Spleen (tissue), 11 donors: Measurements from ENCODE around the gene IL34. TPM values are rescaled to one million over a fixed set of nuclear protein-coding genes. Genes with fewer than 3 reads are reported as not detected.

Source experiments
- DNase-seq: peaks from one replicate; pipeline ENCODE4 v3.0.0-alpha.2; 2020
- H3K27ac ChIP-seq, 8 donors: fragments of 200-600 bp; sonication (generic) in 7 of 8; 1 replicate in 4 of 8; 2 replicates in 4 of 8; pipeline versions ENCODE4 v1.5.0 to v1.8.0; 2016 to 2021; ENCODE audit warnings: inconsistent platforms in 4 of 8, mild to moderate bottlenecking in 4 of 8, moderate library complexity in 1 of 8
- H3K27me3 ChIP-seq, 7 donors: fragments of 200-600 bp; sonication (generic) in 6 of 7; replicated peaks in 1 of 7; 1 replicate in 4 of 7; 2 replicates in 3 of 7; pipeline versions ENCODE4 v1.5.0 to v1.8.0; 2016 to 2021; ENCODE audit warnings: inconsistent platforms in 3 of 7, mild to moderate bottlenecking in 1 of 7
- H3K36me3 ChIP-seq, 6 donors: fragments of 200-600 bp; sonication (generic) in 5 of 6; 1 replicate in 4 of 6; 2 replicates in 2 of 6; pipeline versions ENCODE4 v1.5.0 to v1.8.0; 2016 to 2021; ENCODE audit warnings: inconsistent platforms in 2 of 6
- H3K4me1 ChIP-seq, 6 donors: fragments of 200-600 bp; sonication (generic) in 5 of 6; 1 replicate in 3 of 6; 2 replicates in 3 of 6; pipeline versions ENCODE4 v1.5.0 to v1.8.0; 2016 to 2021; ENCODE audit warnings: inconsistent platforms in 3 of 6
- H3K4me3 ChIP-seq, 8 donors: fragments of 200-600 bp; sonication (generic) in 7 of 8; 1 replicate in 4 of 8; 2 replicates in 4 of 8; pipeline versions ENCODE4 v1.5.0 to v1.8.0; 2016 to 2021; ENCODE audit warnings: inconsistent platforms in 4 of 8, mild to moderate bottlenecking in 4 of 8, moderate library complexity in 2 of 8
- H3K9me3 ChIP-seq, 8 donors: fragments of 200-600 bp; sonication (generic) in 7 of 8; 1 replicate in 4 of 8; 2 replicates in 4 of 8; pipeline versions ENCODE4 v1.5.0 to v1.8.0; 2016 to 2021; ENCODE audit warnings: inconsistent platforms in 4 of 8
- CTCF ChIP-seq, 11 experiments: fragments of 200-600 bp in 7 of 11; fragments of 450-650 bp in 4 of 11; sonication (generic) in 4 of 11; IDR thresholded peaks in 8 of 11; conservative IDR thresholded peaks in 3 of 11; 1 replicate in 7 of 11; 2 replicates in 4 of 11; pipeline versions ENCODE4 v1.4.0 to v1.8.0; 2016 to 2021; ENCODE audit warnings: antibody characterized with exemption in 11 of 11, inconsistent platforms in 4 of 11, mild to moderate bottlenecking in 1 of 11
- POLR2A ChIP-seq, 3 donors: fragments of 450-650 bp; IDR thresholded peaks; one replicate each; pipeline ENCODE4 v1.5.1; 2017; ENCODE audit warnings: antibody characterized with exemption in 3 of 3, mild to moderate bottlenecking in 1 of 3
- POLR2AphosphoS5 ChIP-seq, 3 donors: sonication (generic); formaldehyde crosslinking; IDR thresholded peaks; one replicate each; pipeline ENCODE4 v1.5.1; 2017; ENCODE audit warnings: antibody characterized with exemption in 3 of 3
- WGBS, 5 donors: extraction: QIAGEN DNeasy Blood & Tissue Kit in 3 of 5; methylation state at CpG; one replicate each; pipeline versions ENCODE4 v1.1.5 to v1.1.7; 2013 to 2018; 5-methylcytosine and 5-hydroxymethylcytosine counted together
- intact Hi-C: fragments of 100-400 bp; cut with DNase I; formaldehyde crosslinking; loops from one replicate; pipeline ENCODE4 v1.15.0; 2023; ENCODE audit warnings: low total_unique reads
- polyA plus RNA-seq, 3 donors: library from polyadenylated mRNA; stranded (reverse); fragments of 200-250 nt; gene quantifications; one replicate each; pipeline ENCODE4 v1.2.1, GENCODE V29; 2013
- total RNA-seq, 7 donors: library from RNA; depleted of rRNA in 3 of 7; stranded (reverse); fragments of >200 nt in 3 of 7; fragmentation: NEBNext Ultra II Directional in 4 of 7; extraction: Animal tissue kit (Norgen Biotek cat#: 25700) in 4 of 7; gene quantifications; one replicate each; pipeline versions ENCODE4 v1.1.0 to v1.2.1, GENCODE V29; 2016 to 2021
- donor health status: healthy with polysubstance abuse.
- donor health status: DM: no; HTN: no; CAD: no; lungs with moderate emphysema.
- donor health status: DM: no; HTN: no; CAD: no.
- donor health status: Bipolar disorder and iron deficiency.
- donor health status: healthy.
- donor health status: DM: no; HTN: no; CAD: no.
- donor health status: DM: yes; HTN: yes; CAD: no.

Gene IL34
- total and polyA plus RNA-seq, 10 donors: 20.3 to 258 (median 128) TPM

DNA sequence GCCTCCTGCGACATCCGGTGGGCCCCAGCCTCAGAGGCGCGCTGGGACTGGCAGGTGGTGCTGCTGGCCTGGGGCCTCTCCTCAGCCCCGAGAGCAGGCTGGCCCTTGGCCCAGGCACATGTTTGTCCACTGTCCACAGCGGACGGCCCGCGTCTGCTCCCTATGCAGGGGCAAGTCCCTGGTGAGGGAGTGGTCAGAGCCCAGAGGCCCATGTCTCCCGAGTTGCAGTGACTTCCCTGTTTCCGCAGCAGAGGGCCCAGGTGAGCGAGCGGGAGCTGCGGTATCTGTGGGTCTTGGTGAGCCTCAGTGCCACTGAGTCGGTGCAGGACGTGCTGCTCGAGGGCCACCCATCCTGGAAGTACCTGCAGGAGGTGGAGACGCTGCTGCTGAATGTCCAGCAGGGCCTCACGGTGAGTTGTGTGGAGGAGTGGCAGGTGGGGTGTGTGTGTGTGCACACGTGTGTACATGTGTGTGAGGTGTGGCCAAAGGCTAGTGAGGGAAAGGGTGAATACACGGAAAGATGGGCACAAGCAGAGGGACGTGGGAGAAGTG, 10.4 kb downstream of the IL34 start:
- Histone ChIP-seq H3K36me3 (peaks cover 0 to 63% (median 9%) of the 10 kb centered on the region in 6 donors), H3K4me3 (no peak overlapping the region), H3K27ac (peak overlapping the region in 1 of 8 donors; percentile 11), H3K9me3 (no peaks in the 10 kb centered on the region), H3K27me3 (no peaks in the 10 kb centered on the region), H3K4me1 (peaks cover 0 to 38% (median 16%) of the 10 kb centered on the region in 6 donors)
- 76 to 89% (median 79%) methylated on average over 9 to 22 of the region's 22 CpGs for WGBS, 5 donors
- DNase-seq: peak; percentile 75
- intact Hi-C loops: loop anchor here (10.0 kb wide), 2 partner anchors 72 to 122 kb away; no protein-coding TSS in a partner anchor
- no peak for TF ChIP-seq CTCF (IDR thresholded peaks at IDR 0.05 in 8 of 11, conservative IDR thresholded peaks at IDR 0.05 in 3 of 11)
- TF ChIP-seq POLR2AphosphoS5 (IDR thresholded peaks at IDR 0.05): peak in 2 of 3 donors; percentile 44 to 53

DNA sequence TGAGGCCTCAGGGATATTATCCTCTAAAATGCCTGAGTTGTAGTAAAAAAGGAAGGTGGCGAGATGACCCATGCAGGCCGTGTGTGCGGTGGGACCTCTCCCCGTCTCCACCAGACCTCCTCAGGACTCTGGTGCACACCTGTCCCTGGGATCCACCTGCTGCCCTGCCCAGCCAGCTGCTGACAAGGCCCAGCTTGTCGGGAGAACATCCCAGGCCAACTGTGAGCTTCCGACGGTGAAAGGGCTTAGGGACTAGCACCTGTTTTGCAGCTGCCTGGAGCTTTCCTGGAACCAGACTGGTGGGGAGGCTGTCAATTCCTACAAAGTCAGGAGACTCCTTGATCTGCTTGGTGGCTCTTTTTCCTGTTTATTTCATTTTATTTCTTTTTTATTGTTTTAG, 11.6 kb downstream of the IL34 start:
- DNase-seq: no peak
- Histone ChIP-seq H3K27ac (no peak overlapping the region), H3K27me3 (no peaks in the 10 kb centered on the region), H3K36me3 (peaks cover 0 to 75% (median 12%) of the 10 kb centered on the region in 6 donors), H3K4me1 (peaks cover 0 to 44% (median 20%) of the 10 kb centered on the region in 6 donors), H3K4me3 (no peak overlapping the region), H3K9me3 (no peaks in the 10 kb centered on the region)
- WGBS, 5 donors: 81 to 93% (median 87%) methylated on average over 7 of the region's 7 CpGs
- TF ChIP-seq CTCF (IDR thresholded peaks at IDR 0.05 in 8 of 11, conservative IDR thresholded peaks at IDR 0.05 in 3 of 11): no peak
- peak in 2 of 3 donors; percentile 17 to 32 for TF ChIP-seq POLR2AphosphoS5 (IDR thresholded peaks at IDR 0.05)
- TF ChIP-seq POLR2A (IDR thresholded peaks at IDR 0.05): no peak
- intact Hi-C loops: loop anchor here (10.0 kb wide), 2 partner anchors 73 to 123 kb away; no protein-coding TSS in a partner anchor

DNA sequence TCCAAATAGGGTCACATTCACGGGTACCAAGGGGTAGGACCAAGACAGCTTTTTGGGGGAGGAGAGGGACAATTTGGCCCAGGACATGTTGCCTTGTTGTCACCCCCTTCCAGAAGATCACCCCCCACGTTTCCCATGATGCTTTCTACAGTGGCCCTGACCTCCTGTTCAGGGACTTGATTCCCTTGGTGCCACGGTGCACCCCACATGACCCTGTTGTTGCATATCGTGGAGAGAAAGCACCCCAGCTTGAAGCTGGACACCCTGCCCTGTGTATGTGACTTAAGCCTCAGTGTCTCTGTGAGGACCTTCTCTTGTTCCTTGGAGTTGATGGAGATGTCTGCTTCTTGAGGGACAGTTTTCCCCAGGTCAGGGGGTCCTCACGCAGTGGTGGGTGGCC, 12.6 kb downstream of the IL34 start:
- no peak overlapping the region for H3K4me3 ChIP-seq
- WGBS, 5 donors: 58 to 75% (median 64%) methylated on average over 5 of the region's 5 CpGs
- peaks cover 0 to 44% (median 17%) of the 10 kb centered on the region in 6 donors for H3K4me1 ChIP-seq
- no peak for TF ChIP-seq POLR2A (IDR thresholded peaks at IDR 0.05)
- TF ChIP-seq CTCF (IDR thresholded peaks at IDR 0.05 in 8 of 11, conservative IDR thresholded peaks at IDR 0.05 in 3 of 11): no peak
- intact Hi-C loops: loop anchor here (10.0 kb wide), 2 partner anchors 74 to 124 kb away; no protein-coding TSS in a partner anchor
- no peaks in the 10 kb centered on the region for H3K9me3 ChIP-seq
- no peak for DNase-seq
- H3K27me3 ChIP-seq: no peaks in the 10 kb centered on the region
- peaks cover 0 to 84% (median 21%) of the 10 kb centered on the region in 6 donors for H3K36me3 ChIP-seq
- peak overlapping the region in 5 of 8 donors; percentile 5 to 49 (median 35) for H3K27ac ChIP-seq

DNA sequence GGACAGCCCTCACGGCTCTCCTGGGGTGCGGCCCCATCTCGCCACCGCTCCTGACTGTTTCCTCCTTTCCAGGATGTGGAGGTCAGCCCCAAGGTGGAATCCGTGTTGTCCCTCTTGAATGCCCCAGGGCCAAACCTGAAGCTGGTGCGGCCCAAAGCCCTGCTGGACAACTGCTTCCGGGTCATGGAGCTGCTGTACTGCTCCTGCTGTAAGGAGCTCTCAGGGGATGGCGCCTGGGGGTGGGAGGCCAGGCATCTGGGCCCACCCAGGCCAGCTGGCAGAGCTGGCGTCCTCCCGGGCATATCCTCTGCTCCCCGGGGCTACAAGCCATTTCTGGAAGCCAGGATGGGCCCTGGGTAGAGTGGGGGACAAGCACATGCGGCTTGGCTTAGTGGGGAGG, 13.2 kb downstream of the IL34 start:
- peak overlapping the region in 5 of 8 donors; percentile 5 to 49 (median 35) for H3K27ac ChIP-seq
- peaks cover 0 to 86% (median 24%) of the 10 kb centered on the region in 6 donors for H3K36me3 ChIP-seq
- no peaks in the 10 kb centered on the region for H3K9me3 ChIP-seq
- 69 to 81% (median 77%) methylated on average over 10 to 12 of the region's 12 CpGs for WGBS, 5 donors
- TF ChIP-seq POLR2AphosphoS5 (IDR thresholded peaks at IDR 0.05) (peak in 2 of 3 donors; percentile 45 to 65), CTCF (IDR thresholded peaks at IDR 0.05 in 8 of 11, conservative IDR thresholded peaks at IDR 0.05 in 3 of 11) (no peak)
- H3K4me3 ChIP-seq: no peak overlapping the region
- intact Hi-C loops: loop anchor here (10.0 kb wide), 2 partner anchors 75 to 125 kb away; no protein-coding TSS in a partner anchor
- H3K4me1 ChIP-seq: peaks cover 0 to 42% (median 14%) of the 10 kb centered on the region in 6 donors
- no peaks in the 10 kb centered on the region for H3K27me3 ChIP-seq
- no peak for DNase-seq
